Adrenal gland (tissue), 5 donors: Measurements from ENCODE around the gene PAEP.

ENCODE experiments used
- POLR2A ChIP-seq, 2 donors: fragments of 450-650 bp; IDR thresholded peaks; one replicate each; pipeline ENCODE4 v1.6.1; 2017; ENCODE audit warnings: antibody characterized with exemption in 2 of 2, mild to moderate bottlenecking in 2 of 2, moderate library complexity in 1 of 2
- TF ChIP-seq, protein P1 (sequence below), 6 experiments: fragments of 450-650 bp in 4 of 6; fragments of 200-600 bp in 2 of 6; sonication (generic) in 1 of 6; IDR thresholded peaks; 1 replicate in 5 of 6; 2 replicates in 1 of 6; pipeline versions ENCODE4 v1.5.1 to v1.8.0; 2016 to 2021; ENCODE audit warnings: antibody characterized with exemption in 6 of 6, mild to moderate bottlenecking in 2 of 6, moderate library complexity in 1 of 6
- donor health status: DM: no; HTN: no; CAD: no.

DNA sequence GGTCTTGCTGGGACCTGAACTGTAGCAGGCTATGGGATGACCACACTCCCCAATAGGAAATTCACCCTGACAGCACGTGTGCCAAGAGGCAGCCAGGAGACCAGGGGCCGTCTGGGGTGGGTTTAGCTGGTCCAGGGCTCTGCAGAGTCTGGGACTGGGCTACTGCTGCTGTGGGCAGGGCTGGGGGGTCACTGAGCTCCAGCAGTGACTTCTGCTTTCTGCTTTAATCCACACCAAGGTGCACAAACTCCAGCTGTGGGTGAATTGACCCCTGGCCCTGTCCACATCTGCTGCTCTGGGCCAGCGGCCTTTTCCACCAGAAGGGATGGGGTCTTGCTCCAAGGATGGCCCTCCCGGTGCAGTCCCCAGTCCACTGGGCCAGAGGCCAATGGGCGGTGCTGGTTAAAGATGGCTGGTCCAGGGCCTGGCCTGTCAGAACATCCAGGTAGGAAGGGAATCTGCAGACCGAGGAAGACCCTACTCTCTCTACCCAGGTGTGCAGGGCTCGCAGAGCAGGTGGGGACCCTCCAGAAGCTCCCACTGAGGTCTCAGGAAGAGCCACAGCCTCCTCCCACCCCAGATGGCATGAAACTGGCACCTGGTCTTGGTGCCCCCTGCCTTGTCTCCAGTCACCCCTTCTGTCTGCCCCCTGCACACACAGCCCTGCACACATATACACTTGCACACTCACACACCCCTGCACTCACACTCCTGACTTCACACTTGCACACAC is 49.8 kb downstream of the PAEP start:
- TF ChIP-seq, protein P1, sequence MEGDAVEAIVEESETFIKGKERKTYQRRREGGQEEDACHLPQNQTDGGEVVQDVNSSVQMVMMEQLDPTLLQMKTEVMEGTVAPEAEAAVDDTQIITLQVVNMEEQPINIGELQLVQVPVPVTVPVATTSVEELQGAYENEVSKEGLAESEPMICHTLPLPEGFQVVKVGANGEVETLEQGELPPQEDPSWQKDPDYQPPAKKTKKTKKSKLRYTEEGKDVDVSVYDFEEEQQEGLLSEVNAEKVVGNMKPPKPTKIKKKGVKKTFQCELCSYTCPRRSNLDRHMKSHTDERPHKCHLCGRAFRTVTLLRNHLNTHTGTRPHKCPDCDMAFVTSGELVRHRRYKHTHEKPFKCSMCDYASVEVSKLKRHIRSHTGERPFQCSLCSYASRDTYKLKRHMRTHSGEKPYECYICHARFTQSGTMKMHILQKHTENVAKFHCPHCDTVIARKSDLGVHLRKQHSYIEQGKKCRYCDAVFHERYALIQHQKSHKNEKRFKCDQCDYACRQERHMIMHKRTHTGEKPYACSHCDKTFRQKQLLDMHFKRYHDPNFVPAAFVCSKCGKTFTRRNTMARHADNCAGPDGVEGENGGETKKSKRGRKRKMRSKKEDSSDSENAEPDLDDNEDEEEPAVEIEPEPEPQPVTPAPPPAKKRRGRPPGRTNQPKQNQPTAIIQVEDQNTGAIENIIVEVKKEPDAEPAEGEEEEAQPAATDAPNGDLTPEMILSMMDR (IDR thresholded peaks at IDR 0.05), result no peak
- no peak for TF ChIP-seq POLR2A (IDR thresholded peaks at IDR 0.05)
